Measurements from ENCODE around the gene C19orf33.
A peak's percentile ranks its signal among the peaks of the same experiment; 100 is the strongest.
"Not testable (repeated sequence)": the region's sequence is repeated elsewhere in the genome, so short reads cannot be mapped to it uniquely, and the experiment has no call there.

The C19orf33 gene

GRCh38 chr19:38303517-38304351, at the start of gene C19orf33:
Gene C19orf33 (plus strand): TSS chr19:38304251. CDS start chr19:38304262, 11 bp downstream.
- TF ChIP-seq, protein P1, sequence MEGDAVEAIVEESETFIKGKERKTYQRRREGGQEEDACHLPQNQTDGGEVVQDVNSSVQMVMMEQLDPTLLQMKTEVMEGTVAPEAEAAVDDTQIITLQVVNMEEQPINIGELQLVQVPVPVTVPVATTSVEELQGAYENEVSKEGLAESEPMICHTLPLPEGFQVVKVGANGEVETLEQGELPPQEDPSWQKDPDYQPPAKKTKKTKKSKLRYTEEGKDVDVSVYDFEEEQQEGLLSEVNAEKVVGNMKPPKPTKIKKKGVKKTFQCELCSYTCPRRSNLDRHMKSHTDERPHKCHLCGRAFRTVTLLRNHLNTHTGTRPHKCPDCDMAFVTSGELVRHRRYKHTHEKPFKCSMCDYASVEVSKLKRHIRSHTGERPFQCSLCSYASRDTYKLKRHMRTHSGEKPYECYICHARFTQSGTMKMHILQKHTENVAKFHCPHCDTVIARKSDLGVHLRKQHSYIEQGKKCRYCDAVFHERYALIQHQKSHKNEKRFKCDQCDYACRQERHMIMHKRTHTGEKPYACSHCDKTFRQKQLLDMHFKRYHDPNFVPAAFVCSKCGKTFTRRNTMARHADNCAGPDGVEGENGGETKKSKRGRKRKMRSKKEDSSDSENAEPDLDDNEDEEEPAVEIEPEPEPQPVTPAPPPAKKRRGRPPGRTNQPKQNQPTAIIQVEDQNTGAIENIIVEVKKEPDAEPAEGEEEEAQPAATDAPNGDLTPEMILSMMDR (IDR thresholded peaks at IDR 0.05): no peak
- no peaks in the 10 kb centered on the region for H3K9me3 ChIP-seq (ENCODE audit: control insufficient read depth, low read length)
- no peaks in the 10 kb centered on the region for H3K36me3 ChIP-seq (ENCODE audit: control insufficient read depth, insufficient read depth, low read length)
- no peaks in the 10 kb centered on the region for H3K79me2 ChIP-seq
- H3K27me3 ChIP-seq (ENCODE audit: control insufficient read depth, insufficient read depth, low read length): no peaks in the 10 kb centered on the region
- no peak within 1 kb of the TSS for H3K9ac ChIP-seq
- H3K4me2 ChIP-seq (ENCODE audit: low read length): peak within 1 kb of the TSS; percentile 44
- peak within 1 kb of the TSS; percentile 74 for H2AFZ ChIP-seq
- no peaks in the 10 kb centered on the region for H3K4me1 ChIP-seq
- H3K27ac ChIP-seq: peak within 1 kb of the TSS; percentile 61
- no peak within 1 kb of the TSS for H3K4me3 ChIP-seq (ENCODE audit: low read depth, low read length)

DNA sequence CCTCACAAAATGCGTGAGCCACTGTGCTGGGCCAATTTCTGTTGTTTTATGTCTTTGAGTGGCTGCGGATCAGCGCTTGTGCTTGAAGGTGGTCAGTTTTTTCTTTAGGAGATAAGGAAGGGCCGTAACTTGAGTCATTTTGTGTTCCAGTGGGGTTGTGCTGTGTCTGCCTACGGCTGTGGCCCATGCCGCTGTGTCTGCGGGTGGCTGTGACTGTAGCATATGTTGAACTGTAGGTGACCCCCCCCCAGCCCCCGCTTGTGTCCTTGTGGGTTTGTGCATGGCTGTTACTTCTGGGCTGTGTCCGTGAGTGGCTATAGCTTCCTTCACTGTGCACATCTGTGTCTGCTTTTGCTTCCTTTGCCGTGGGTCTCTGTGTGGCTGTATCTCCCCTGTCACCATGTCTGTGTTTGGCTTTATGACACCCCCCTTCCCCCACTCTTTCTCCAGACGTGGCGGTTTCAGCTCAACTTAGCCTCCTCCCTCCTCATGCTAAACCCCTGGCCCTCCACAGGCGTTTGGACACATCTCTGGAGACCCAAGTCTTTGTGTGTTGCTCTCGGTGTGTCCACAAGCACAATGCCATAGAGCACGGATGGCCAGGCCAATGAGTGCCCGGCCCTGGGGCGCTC, 48.6 kb upstream of the C19orf33 start:
- Histone ChIP-seq H3K9ac (no peak overlapping the region), H3K4me3 (ENCODE audit: low read depth, low read length) (peak overlapping the region; percentile 31), H3K4me1 (peaks cover 8% of the 10 kb centered on the region)

DNA sequence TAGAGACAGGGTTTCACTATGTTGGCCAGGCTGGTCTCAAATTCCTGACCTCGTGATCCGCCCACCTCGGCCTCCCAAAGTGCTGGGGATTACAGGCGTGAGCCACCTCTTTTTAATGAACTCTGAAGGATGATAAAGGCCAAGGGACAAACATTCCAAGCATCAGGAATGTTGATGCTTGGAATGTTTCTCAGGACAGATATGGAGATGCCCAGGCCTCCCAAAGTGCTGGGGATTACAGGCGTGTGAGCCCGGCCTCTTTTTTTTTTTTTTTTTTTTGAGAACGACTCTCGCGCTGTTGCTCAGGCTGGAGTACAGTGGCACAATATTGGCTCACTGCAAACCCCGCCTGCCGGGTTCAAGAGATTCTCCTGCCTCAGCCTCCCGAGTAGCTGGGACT, 42.1 kb upstream of the C19orf33 start:
- H3K4me2 ChIP-seq (ENCODE audit: low read length); H3K4me1 ChIP-seq; H3K36me3 ChIP-seq (ENCODE audit: control insufficient read depth, insufficient read depth, low read length); H3K9ac ChIP-seq; H3K27ac ChIP-seq; H3K27me3 ChIP-seq (ENCODE audit: control insufficient read depth, insufficient read depth, low read length); H3K9me3 ChIP-seq (ENCODE audit: control insufficient read depth, low read length); H2AFZ ChIP-seq; H3K4me3 ChIP-seq (ENCODE audit: low read depth, low read length): not testable (repeated sequence)
- peaks cover 14% of the 10 kb centered on the region for H3K79me2 ChIP-seq

More for the DNA sequence above, 48.6 kb upstream of the C19orf33 start:
- H3K4me2 ChIP-seq (ENCODE audit: low read length): peak overlapping the region; percentile 57
- no peak overlapping the region for H2AFZ ChIP-seq
- H3K36me3 ChIP-seq (ENCODE audit: control insufficient read depth, insufficient read depth, low read length): no peaks in the 10 kb centered on the region
- no peaks in the 10 kb centered on the region for H3K79me2 ChIP-seq
- TF ChIP-seq, protein P1 (IDR thresholded peaks at IDR 0.05): no peak
- no peaks in the 10 kb centered on the region for H3K9me3 ChIP-seq (ENCODE audit: control insufficient read depth, low read length)
- H3K27ac ChIP-seq: no peak overlapping the region
- no peaks in the 10 kb centered on the region for H3K27me3 ChIP-seq (ENCODE audit: control insufficient read depth, insufficient read depth, low read length)

DNA sequence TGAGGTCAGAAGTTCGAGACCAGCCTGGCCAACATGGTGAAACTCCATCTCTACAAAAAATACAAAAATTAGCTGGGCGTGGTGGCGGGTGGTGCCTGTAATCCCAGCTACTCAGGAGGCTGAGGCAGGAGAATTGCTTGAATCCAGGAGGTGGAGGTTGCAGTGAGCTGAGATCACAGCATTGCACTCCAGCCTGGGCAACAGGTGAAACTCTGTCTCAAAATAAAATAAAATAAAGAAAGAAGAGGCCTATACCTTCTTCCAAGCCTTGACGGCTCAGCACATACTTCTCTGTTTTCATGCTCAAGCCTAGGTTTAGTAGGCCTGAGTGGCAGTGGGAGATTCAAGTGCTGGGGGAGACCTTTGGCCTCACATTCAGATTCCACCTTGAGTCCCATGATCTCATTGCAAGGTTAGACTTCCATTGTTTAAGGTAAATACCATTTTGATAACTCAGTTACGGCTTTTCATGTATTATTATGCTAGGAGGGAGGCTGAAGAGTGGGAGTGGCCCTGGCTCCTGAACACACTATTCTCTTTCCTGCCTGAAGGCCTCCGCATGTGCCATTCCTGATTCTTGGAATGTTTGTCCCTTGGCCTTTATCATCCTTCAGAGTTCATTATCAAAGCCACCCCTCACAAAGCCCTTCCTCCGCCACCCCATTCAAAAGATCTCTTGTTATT, 41.3 kb upstream of the C19orf33 start:
- Histone ChIP-seq H3K4me3 (ENCODE audit: low read depth, low read length) (no peak overlapping the region), H3K79me2 (peaks cover 22% of the 10 kb centered on the region), H3K9ac (no peak overlapping the region), H2AFZ (no peak overlapping the region), H3K4me1 (peaks cover 4% of the 10 kb centered on the region), H3K9me3 (ENCODE audit: control insufficient read depth, low read length) (no peaks in the 10 kb centered on the region), H3K4me2 (ENCODE audit: low read length) (no peak overlapping the region), H3K27me3 (ENCODE audit: control insufficient read depth, insufficient read depth, low read length) (no peaks in the 10 kb centered on the region), H3K36me3 (ENCODE audit: control insufficient read depth, insufficient read depth, low read length) (no peaks in the 10 kb centered on the region), H3K27ac (no peak overlapping the region)
- TF ChIP-seq, protein P1 (IDR thresholded peaks at IDR 0.05): no peak
